IPS-11a (cell line): Measurements from ENCODE around the gene ZNF737.
A peak's percentile ranks its signal among the peaks of the same experiment; 100 is the strongest.
"Not testable (repeated sequence)": the region's sequence is repeated elsewhere in the genome, so short reads cannot be mapped to it uniquely, and the experiment has no call there.

Source experiments
- H3K4me3 ChIP-seq: one replicate; pipeline ENCODE4 v1.5.1; 2013; ENCODE audit warnings: low read depth, low read length, control low read depth

The ZNF737 gene

GRCh38 chr19:20565321-20566018 lies at the start of gene ZNF737:
ZNF737 (minus strand) TSS chr19:20565781; CDS start chr19:20565640, 141 bp downstream.
- H3K4me3 ChIP-seq: peak within 1 kb of the TSS; percentile 67

GRCh38 chr19:20614971-20615370 lies 49.4 kb upstream of the ZNF737 start:
- H3K4me3 ChIP-seq: not testable (repeated sequence)

GRCh38 chr19:20612711-20613316 lies 47.2 kb upstream of the ZNF737 start:
- H3K4me3 ChIP-seq: no peak overlapping the region

GRCh38 chr19:20611866-20612265 lies 46.3 kb upstream of the ZNF737 start:
- H3K4me3 ChIP-seq: no peak overlapping the region

GRCh38 chr19:20607943-20608342 lies 42.4 kb upstream of the ZNF737 start:
- no peak overlapping the region for H3K4me3 ChIP-seq

GRCh38 chr19:20558571-20558970 lies 7.0 kb downstream of the ZNF737 start:
- no peak overlapping the region for H3K4me3 ChIP-seq

- H3K4me3 ChIP-seq: no peak overlapping the region
Measured at GRCh38 chr19:20558011-20558410, 7.6 kb downstream of the ZNF737 start.

- not testable (repeated sequence) for H3K4me3 ChIP-seq
Measured at GRCh38 chr19:20544667-20545333, 20.8 kb downstream of the ZNF737 start.

- not testable (repeated sequence) for H3K4me3 ChIP-seq
Measured at GRCh38 chr19:20530303-20530702, 35.3 kb downstream of the ZNF737 start.

GRCh38 chr19:20513189-20513904 lies 52.2 kb downstream of the ZNF737 start:
- H3K4me3 ChIP-seq: no peak overlapping the region

- no peak overlapping the region for H3K4me3 ChIP-seq
Measured at GRCh38 chr19:20503476-20503875, 62.1 kb downstream of the ZNF737 start.
